OCI-LY7 (cell line): ENCODE data around the gene SMIM21. TPM values are rescaled to one million over a fixed set of nuclear protein-coding genes. Genes with fewer than 3 reads are reported as not detected.

Experiments used
- BruUV-seq: library from RNA; stranded (reverse); fragments of 400-500 nt; replicated peaks from 2 replicates; lab custom pipeline; 2021; lab: Mats Ljungman, UMichigan
- CTCF ChIA-PET: fragments of 300-600 bp; sonication (Branson Sonifier 250); formaldehyde crosslinking; loops from one replicate; lab custom pipeline; 2022; ENCODE audit warnings: antibody characterized with exemption; ENCODE audit not compliant: unreplicated experiment; lab: Charles Lee
- POLR2A ChIA-PET: fragments of 300-600 bp; sonication (Branson Sonifier 250); formaldehyde crosslinking; loops from one replicate; lab custom pipeline; 2022; ENCODE audit warnings: antibody characterized with exemption; lab: Charles Lee
- DNase-seq: peaks from one replicate; pipeline ENCODE4 v3.0.0-alpha.2; 2015; ENCODE audit warnings: low spot score
- H2AFZ ChIP-seq: fragments of 200-600 bp; sonication (generic), shearing (Covaris generic); 2 replicates; pipeline ENCODE4 v1.6.1; 2014; ENCODE audit warnings: mild to moderate bottlenecking, antibody characterized with exemption, low read length, moderate library complexity
- H3K27ac ChIP-seq: fragments of 200-600 bp; sonication (generic); 2 replicates; pipeline ENCODE4 v1.5.1; 2014; ENCODE audit warnings: mixed run types, low read depth, mild to moderate bottlenecking, moderate library complexity, low read length, inconsistent platforms; ENCODE audit not compliant: poor library complexity, severe bottlenecking
- H3K36me3 ChIP-seq: fragments of 200-600 bp; sonication (generic); 2 replicates; pipeline ENCODE4 v1.6.1; 2014; ENCODE audit warnings: mild to moderate bottlenecking, antibody characterized with exemption, low read length, moderate library complexity, mixed read lengths; ENCODE audit not compliant: insufficient read depth
- H3K4me1 ChIP-seq: fragments of 200-600 bp; sonication (generic); 2 replicates; pipeline ENCODE4 v1.5.1; 2014; ENCODE audit warnings: mild to moderate bottlenecking, low read length; ENCODE audit not compliant: insufficient read depth, poor library complexity, severe bottlenecking
- H3K4me2 ChIP-seq: fragments of 200-600 bp; sonication (generic); 2 replicates; pipeline ENCODE4 v1.6.1; 2014; ENCODE audit warnings: mild to moderate bottlenecking, low read length
- H3K4me3 ChIP-seq: fragments of 200-600 bp; sonication (generic); 2 replicates; pipeline ENCODE4 v1.5.1; 2014; ENCODE audit warnings: mild to moderate bottlenecking, low read depth, low read length; ENCODE audit not compliant: poor library complexity, severe bottlenecking
- H3K79me2 ChIP-seq: fragments of 200-600 bp; sonication (generic); 2 replicates; pipeline ENCODE4 v1.6.1; 2016; ENCODE audit warnings: low read depth, mild to moderate bottlenecking, low read length, moderate library complexity, mixed read lengths; ENCODE audit not compliant: insufficient read depth
- H3K9me2 ChIP-seq: fragments of 200-600 bp; sonication (generic); 2 replicates; pipeline ENCODE4 v1.6.1; 2016; ENCODE audit warnings: mild to moderate bottlenecking, low read length, mixed read lengths; ENCODE audit not compliant: insufficient read depth
- H3K9me3 ChIP-seq: fragments of 200-600 bp; sonication (generic); 2 replicates; pipeline ENCODE4 v1.6.1; 2014; ENCODE audit warnings: mild to moderate bottlenecking, mixed run types, low read length, mixed read lengths
- H4K20me1 ChIP-seq: fragments of 200-600 bp; sonication (generic); 2 replicates; pipeline ENCODE4 v1.6.1; 2014; ENCODE audit warnings: mild to moderate bottlenecking, antibody characterized with exemption, low read length, moderate library complexity, mixed read lengths; ENCODE audit not compliant: insufficient read depth
- EZH2phosphoT487 ChIP-seq: fragments of 200-600 bp; sonication (generic); IDR thresholded peaks from 2 replicates; pipeline ENCODE4 v1.6.1; 2018; ENCODE audit warnings: low read depth, borderline replicate concordance, mild to moderate bottlenecking, mixed run types, antibody characterized with exemption, low read length, moderate library complexity, mixed read lengths
- intact Hi-C: fragments of 100-400 bp; cut with micrococcal nuclease; formaldehyde crosslinking; loops from one replicate; pipeline ENCODE4 v1.10.0; 2022; ENCODE audit not compliant: unreplicated experiment
- total RNA-seq, 2 experiments: library from RNA; depleted of rRNA in 1 of 2; stranded (reverse); fragments of >200 nt in 1 of 2; shearing (Covaris generic) in 1 of 2; gene quantifications; 2 replicates each; pipeline ENCODE4 v1.2.3, GENCODE V29; 2014 to 2022
- TF ChIP-seq, protein P1 (sequence below): fragments of 200-600 bp; sonication (generic); conservative IDR thresholded peaks from 2 replicates; pipeline ENCODE4 v1.5.1; 2014; ENCODE audit warnings: mild to moderate bottlenecking, antibody characterized with exemption, low read length, moderate library complexity, mixed read lengths

The SMIM21 gene
- total RNA-seq, 2 experiments from 2014 or later, result not detected

- intact Hi-C loops, result no loop called here
- Histone ChIP-seq H2AFZ (no peak overlapping the region), H3K36me3 (no peaks in the 10 kb centered on the region), H3K4me2 (no peak overlapping the region), H3K9me2 (no peaks in the 10 kb centered on the region), H3K79me2 (no peaks in the 10 kb centered on the region), H3K27ac (no peak overlapping the region), H3K4me1 (no peaks in the 10 kb centered on the region), H3K4me3 (no peak overlapping the region), H3K9me3 (no peaks in the 10 kb centered on the region), H4K20me1 (no peaks in the 10 kb centered on the region)
- CTCF ChIA-PET, result no interaction called here
- no peak for TF ChIP-seq EZH2phosphoT487
- TF ChIP-seq, protein P1, sequence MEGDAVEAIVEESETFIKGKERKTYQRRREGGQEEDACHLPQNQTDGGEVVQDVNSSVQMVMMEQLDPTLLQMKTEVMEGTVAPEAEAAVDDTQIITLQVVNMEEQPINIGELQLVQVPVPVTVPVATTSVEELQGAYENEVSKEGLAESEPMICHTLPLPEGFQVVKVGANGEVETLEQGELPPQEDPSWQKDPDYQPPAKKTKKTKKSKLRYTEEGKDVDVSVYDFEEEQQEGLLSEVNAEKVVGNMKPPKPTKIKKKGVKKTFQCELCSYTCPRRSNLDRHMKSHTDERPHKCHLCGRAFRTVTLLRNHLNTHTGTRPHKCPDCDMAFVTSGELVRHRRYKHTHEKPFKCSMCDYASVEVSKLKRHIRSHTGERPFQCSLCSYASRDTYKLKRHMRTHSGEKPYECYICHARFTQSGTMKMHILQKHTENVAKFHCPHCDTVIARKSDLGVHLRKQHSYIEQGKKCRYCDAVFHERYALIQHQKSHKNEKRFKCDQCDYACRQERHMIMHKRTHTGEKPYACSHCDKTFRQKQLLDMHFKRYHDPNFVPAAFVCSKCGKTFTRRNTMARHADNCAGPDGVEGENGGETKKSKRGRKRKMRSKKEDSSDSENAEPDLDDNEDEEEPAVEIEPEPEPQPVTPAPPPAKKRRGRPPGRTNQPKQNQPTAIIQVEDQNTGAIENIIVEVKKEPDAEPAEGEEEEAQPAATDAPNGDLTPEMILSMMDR, result no peak
- BruUV-seq, result no TSS peak
- POLR2A ChIA-PET, result no interaction called here
- DNase-seq, result no peak
These were observed 11.8 kb upstream of the SMIM21 start for GRCh38 chr18:75439348-75439747.

GRCh38 chr18:75438891-75439290 is 11.4 kb upstream of the SMIM21 start:
- Histone ChIP-seq H3K4me2 (no peak overlapping the region), H3K4me1 (no peaks in the 10 kb centered on the region), H4K20me1 (no peaks in the 10 kb centered on the region), H3K27ac (no peak overlapping the region), H3K4me3 (no peak overlapping the region), H2AFZ (no peak overlapping the region), H3K9me2 (no peaks in the 10 kb centered on the region), H3K36me3 (no peaks in the 10 kb centered on the region), H3K79me2 (no peaks in the 10 kb centered on the region), H3K9me3 (no peaks in the 10 kb centered on the region)
- intact Hi-C loops, result no loop called here
- no TSS peak for BruUV-seq
- POLR2A ChIA-PET, result no interaction called here
- no peak for DNase-seq
- CTCF ChIA-PET, result no interaction called here
- TF ChIP-seq, protein P1, result no peak
- TF ChIP-seq EZH2phosphoT487, result no peak

- Histone ChIP-seq H3K9me2 (no peaks in the 10 kb centered on the region), H3K4me1 (no peaks in the 10 kb centered on the region), H3K4me2 (no peak overlapping the region), H3K36me3 (no peaks in the 10 kb centered on the region), H2AFZ (no peak overlapping the region), H3K4me3 (no peak overlapping the region), H3K79me2 (no peaks in the 10 kb centered on the region), H3K27ac (no peak overlapping the region), H3K9me3 (no peaks in the 10 kb centered on the region), H4K20me1 (no peaks in the 10 kb centered on the region)
- CTCF ChIA-PET, result no interaction called here
- intact Hi-C loops, result no loop called here
- DNase-seq, result no peak
- BruUV-seq, result no TSS peak
- TF ChIP-seq, protein P1, result no peak
- no peak for TF ChIP-seq EZH2phosphoT487
- POLR2A ChIA-PET, result no interaction called here
These were observed 10.5 kb upstream of the SMIM21 start for GRCh38 chr18:75437979-75438378.
